NCI-H2107 treated with DMSO at 0.1 percent for 48 hours (cell line): ENCODE data around the gene GSC2.

Experiments
- DNase-seq: peaks from one replicate; lab custom pipeline; 2025; ENCODE audit not compliant: unreplicated experiment; lab: John Stamatoyannopoulos, UW

GSC2 gene

DNA sequence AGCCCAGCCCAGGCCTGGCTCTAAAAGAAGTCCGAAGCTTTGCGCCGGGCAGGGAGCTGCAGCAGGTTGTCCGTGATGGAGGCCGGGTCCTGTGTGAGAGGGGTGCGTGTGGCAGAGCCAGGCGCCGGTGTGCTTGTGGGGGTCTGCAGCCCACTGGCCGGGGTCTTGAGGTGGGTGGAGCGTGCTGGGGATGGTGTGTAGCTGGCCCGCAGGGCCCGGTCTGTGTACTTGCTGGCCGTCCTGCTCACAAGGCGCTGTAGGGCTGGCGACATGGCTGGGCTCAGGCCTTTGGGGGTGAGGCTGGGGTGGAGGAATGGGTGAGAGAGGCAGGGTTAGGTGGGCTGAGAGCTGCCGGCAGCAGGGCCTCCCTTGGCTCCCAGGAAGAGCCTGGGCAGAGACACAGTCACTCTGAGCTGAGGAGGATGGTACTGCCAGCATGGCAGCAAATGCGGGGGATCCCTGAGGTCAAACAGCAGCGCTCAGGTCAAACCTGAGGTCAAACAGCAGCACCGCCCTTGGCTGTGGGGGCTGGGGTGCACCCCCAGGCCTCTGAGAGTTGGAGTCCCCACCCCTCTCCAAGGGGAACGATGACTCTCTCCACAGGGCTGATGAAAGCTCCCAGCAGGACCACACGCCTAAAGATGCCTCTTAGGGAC lies 15.8 kb downstream of the GSC2 start:
- DNase-seq: no peak

DNA sequence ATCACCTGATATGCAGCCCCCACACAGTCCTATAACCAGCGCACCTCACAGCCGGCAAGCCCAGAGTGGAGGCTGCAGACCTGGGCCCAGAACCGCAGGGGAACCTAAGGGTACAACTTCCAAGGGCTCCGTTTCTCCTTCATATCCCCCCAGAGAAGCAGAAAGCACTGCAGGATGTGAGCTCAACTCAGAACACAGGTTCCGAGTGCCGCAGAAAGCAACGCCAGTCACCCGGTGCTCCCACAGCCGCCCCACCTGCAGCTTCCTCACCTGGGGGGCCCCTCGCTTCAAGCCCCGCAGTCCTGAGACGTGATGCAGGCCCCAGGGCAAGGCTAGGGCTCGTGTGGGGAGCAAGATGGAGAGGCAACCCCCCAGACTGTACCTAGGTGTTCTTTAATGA lies 16.5 kb downstream of the GSC2 start:
- no peak for DNase-seq

DNA sequence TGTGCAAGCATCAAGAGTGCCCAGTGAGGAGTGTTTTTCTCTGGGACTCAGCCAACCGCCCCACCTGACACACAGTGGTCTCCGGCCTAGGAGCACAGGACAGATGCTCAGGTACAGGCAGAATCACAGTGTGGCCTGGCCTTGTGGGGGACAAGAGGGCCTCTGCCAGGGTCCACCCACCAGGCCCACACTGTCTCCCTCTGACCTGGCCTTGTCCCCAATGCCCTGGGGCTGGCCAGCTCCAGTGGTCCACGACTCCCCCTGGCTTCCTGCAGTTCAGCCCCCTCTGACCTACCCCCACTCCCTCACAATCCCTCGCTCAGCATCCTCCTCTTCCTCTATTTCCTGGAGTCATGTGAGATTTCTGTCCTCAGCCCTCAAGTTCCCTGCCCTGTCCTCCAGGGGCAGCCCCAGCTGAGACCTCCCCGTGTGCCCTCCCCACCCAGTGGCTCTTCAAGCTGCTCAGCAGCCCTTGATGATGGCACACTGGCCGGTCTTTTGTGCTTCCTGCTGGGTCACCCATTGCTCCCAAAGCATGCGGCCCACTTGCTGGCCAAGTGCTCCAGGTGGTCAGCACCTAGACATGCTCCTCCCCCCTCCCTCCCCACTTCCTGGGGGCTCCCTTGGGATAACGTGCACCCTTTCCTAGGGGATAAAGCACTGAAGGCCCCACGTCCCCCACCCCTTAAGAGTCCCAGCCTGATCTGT lies 17.2 kb downstream of the GSC2 start:
- no peak for DNase-seq

DNA sequence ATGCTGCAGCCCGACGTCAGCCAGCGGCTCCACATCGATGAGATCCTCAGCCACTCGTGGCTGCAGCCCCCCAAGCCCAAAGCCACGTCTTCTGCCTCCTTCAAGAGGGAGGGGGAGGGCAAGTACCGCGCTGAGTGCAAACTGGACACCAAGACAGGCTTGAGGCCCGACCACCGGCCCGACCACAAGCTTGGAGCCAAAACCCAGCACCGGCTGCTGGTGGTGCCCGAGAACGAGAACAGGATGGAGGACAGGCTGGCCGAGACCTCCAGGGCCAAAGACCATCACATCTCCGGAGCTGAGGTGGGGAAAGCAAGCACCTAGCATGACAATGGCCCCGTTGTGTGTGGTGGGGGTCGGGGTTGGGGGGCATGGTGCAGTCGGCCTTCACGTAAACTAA lies 17.9 kb downstream of the GSC2 start:
- DNase-seq: no peak

DNA sequence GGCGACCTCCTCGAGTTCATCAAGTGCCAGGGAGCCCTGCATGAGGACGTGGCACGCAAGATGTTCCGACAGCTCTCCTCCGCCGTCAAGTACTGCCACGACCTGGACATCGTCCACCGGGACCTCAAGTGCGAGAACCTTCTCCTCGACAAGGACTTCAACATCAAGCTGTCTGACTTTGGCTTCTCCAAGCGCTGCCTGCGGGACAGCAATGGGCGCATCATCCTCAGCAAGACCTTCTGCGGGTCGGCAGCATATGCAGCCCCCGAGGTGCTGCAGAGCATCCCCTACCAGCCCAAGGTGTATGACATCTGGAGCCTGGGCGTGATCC lies 18.4 kb downstream of the GSC2 start:
- no peak for DNase-seq

DNA sequence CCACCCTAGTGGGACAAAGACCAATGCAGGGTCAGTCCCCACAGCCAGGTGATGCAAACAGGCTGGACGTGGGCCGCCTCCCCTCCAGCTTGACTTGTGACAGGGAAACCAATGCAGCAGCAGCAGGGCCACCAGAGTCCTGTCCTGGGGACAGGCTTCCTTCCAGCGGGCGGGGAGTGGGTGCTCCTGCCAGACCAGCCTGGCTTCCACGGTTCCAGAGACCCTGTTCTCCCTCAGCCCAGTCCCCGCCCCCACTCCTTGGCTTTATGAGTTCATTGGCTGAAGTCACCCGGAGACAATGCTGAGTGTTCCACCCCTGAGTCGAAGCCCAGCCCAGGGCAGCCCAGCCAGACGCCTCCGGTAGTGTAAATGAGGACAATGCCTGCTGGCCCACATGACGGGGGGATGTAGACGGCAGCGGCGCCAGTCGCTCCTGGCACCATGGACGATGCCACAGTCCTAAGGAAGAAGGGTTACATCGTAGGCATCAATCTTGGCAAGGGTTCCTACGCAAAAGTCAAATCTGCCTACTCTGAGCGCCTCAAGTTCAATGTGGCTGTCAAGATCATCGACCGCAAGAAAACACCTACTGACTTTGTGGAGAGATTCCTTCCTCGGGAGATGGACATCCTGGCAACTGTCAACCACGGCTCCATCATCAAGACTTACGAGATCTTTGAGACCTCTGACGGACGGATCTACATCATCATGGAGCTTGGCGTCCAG lies 19.0 kb downstream of the GSC2 start, which contains the start of gene TSSK2:
Gene TSSK2, plus strand, starts transcription at position 350 of the 726 bp plus-strand sequence. Its CDS starts 92 bp downstream, at position 442.
- DNase-seq: no peak

DNA sequence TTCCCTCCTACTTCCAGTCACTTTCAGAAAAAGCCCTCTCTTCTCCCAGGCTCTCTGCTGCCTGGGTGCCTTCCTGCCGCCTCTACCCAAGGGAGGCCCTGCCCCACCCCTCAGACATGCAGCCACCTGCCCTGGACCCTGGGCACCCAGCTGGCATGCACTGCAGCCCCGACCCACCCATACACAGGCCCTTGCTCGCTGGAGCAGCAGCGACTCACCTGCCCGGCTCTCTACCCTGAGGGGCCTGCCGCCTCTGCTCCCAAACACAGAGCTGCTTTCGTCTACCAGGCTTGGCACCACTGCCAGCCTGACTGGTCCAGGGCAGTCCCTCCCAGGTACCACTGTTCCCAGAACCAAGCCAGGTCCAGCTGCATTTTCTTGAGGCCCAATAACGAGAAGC lies 20.2 kb downstream of the GSC2 start:
- DNase-seq: no peak

DNA sequence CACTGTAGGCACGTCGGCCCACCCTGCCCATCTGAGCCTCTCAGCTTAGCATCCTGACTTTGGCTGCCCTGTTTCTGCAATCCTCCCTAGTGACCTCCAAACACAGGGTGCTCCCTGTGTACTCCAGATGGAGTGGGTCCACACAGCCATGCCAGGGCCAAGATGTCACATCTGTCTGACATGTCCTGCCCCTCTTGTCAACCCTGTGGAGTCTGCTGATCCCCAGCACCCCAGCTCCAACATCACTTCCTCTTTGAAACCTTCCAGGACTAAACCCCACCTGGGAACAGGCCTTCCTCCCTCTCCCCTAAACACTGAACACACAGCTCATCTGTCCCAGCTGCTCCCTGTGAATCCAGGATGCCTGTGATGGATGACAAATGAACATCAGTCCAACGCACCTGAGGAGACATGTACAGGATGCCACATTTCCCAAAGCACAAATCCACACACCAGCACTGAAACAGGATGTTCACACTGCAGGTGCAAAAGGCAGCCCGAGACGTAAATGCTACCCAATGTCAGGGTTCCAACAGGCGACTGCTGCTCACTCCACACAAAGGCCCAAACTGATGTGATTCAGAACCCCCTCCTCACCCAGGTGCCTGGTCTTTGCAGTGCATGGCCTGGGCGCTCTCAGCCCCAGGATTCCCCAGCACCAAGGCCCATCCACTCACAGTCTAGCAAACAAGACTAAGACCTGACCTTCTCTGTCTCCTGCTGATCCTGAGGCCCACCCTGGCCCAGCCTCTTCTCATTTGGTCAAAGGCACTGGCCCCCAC lies 21.0 kb downstream of the GSC2 start:
- no peak for DNase-seq

DNA sequence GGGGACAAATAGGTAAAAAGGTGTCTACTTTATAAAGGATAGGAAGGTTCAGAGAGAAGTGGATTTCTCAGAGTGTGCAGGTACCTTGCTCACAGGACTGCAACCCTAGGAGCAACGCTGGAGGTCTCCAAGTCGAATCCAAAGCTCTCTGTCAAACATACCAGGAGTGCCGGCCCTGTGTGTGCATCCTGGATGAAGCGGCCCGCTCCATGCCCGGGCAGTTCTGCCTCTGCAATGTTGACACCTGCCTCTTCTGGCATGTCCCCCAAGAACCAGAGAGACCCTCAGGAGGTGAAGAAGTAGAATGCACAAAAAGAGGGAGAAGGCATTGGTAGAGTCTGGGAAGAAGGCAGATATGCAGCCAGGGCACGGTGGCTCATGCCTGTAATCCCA lies 22.1 kb downstream of the GSC2 start:
- DNase-seq: no peak

DNA sequence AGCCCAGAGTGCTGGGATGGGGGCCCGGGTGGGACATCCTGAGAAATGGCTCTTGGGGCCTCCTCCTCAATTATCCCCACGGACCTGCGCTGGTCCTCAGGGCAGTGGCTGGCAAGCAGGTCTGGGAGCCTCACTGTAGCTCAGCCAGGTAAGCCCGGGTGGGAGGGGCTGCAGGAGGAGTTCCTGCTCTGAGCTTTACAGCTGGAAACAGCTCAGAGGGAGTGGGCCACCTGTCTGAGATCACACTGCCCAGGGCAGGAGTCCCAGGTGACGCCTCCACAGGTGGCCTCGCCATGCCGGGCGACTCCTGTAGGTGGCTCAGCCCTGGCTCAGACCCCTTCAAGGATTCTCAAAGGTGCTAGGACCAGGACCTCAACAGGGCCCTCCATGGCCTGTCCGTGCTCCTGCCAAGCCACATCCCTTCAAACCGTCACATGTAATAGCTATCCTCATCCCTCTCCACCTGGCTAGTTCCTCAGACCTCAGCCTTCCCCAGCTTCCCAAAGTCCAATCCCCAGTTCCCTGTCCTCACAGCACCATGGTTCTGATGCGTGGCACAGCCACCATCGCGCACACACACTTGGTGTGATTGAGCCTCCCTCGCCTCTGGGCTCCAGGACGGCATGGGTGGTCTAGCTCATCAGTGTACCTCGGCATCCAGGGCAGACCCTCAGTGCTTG lies 22.6 kb downstream of the GSC2 start:
- no peak for DNase-seq

DNA sequence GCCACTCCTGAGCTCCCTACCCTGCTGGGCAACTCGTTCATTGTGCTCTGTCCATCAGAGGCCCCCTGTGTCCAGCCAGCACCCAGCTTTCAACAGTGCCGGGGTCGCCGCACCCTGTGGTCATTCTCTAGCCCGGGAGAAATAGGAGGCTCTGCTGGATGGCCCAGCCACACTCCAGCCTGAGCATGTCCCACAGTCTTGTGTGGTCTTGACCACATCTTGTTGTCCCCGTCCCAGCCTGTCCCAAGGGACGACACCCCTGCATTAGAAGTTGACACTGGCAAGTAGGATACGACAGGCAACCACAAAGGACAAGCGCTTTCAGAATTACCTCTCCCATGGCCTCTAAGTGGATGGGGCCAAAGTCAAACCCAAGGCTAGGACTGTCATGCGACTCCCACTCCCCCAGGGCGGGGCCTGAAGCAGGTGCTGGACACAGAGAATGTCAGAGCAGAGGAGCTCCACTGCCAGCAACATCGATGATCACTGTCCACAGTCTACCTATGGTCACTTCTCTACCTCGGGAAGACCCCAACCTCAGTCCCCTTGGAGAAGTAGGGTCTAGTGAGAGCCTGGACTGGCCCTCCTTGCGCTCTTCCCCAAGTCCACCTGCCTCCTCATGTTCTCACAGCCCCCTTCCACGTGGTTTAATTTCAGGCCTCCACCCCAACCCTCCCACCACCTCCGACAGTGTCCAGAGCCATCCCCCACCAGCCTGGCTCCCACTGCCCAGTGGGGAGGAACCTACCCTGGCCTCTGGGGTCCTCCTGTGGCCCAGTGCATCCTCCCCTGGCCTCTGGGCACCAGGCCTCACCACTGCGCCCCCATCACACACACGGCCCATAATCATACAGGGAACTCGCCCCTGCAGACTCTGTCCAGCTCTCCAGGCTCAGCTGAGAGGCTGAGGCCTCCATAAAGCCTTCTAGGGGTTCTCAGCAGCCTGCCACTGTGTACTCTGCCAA lies 23.5 kb downstream of the GSC2 start:
- no peak for DNase-seq

DNA sequence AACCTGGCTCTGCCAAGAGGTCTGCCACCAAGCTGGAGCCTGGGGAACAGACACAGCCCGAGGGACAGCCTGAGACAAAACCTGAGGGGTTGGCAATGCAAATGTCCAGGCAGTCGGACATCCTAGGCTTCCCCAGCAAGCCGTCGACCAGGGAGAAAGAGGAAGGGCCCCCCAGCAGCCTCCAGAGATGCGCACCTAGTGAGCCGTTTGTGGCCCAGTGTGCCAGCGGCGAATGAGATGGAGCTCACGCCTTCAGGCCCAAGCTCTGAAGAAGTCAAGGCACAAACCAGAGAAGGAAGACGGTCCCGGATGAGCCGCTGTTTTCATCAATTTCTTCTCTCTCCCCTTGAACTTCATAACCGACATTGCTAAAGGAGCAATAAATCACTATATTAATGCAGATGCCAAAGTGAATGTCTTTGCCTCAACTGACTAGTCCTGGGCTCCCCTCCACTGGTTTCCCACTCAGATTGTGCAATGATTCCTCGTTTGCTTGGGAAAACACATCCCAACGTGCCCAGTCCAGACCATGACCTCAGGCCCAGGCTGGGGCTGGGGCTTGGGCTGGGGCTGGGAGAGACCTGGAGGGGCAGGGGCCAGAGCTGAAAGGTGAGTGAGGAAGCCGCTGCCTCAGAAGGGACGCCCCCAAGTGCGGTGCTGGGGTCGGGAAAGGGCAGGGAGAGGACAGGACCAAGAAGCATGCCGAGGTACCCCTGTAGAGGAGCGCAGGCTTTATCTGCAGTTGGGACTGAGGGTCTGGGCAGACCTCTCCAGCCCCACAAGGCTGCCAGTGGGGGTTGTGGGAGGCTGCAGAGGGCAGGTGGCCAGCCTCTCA lies 24.4 kb downstream of the GSC2 start:
- no peak for DNase-seq

DNA sequence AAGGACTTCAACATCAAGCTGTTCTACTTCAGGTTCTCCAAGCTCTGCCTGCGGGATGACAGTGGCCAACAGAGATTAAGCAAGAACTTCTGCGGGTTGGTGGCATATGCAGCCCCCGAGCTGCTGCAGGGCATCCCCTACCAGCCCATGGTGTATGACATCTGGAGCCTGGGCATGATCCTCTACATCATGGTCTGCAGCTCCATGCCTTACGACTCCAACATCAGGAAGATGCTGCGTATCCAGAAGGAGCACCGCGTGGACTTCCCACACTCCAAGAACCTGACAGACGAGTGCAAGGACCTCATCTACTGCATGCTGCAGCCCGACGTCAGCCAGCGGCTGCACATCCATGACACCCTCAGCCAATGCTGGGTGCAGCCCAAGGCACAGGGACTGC lies 25.1 kb downstream of the GSC2 start:
- no peak for DNase-seq

DNA sequence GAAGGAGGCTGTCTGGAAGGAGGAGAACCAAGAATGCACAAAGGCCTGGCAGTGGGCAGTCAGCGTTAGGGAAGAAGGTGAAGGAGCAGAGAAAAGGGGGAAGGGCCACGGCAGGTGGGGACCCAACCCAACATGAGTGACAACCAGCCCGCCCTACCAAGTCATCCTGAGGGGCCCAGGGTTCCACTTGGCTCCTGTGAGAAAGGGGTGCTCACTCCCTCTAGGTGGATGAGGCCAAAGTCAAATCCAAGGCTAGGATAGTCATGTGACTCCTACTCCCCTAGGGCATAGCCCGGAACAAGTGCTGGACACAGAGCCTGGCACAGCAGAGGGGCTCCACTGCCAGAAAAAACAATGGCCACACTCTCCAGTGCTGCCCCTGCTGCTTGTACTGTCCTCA lies 25.7 kb downstream of the GSC2 start:
- no peak for DNase-seq

DNA sequence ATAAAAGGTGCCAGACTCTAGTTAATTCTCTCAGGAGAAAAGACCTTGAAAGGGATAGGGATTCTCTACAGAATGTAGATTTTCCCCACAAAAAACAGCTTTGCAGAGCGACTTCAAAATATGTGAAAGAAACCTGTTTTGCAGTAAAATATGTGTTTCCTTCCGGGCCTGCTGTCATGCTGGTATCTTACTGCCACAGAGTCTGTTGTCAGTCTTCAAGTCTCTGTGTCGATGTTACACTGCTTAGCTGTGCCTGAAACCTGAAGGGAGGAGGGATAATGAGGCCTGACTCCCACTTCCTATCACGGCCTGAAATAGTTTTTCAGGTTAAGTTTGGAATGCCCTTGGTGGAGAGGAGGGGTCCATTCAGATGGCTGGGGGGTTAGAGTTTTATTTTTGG lies 26.2 kb downstream of the GSC2 start:
- DNase-seq: no peak

DNA sequence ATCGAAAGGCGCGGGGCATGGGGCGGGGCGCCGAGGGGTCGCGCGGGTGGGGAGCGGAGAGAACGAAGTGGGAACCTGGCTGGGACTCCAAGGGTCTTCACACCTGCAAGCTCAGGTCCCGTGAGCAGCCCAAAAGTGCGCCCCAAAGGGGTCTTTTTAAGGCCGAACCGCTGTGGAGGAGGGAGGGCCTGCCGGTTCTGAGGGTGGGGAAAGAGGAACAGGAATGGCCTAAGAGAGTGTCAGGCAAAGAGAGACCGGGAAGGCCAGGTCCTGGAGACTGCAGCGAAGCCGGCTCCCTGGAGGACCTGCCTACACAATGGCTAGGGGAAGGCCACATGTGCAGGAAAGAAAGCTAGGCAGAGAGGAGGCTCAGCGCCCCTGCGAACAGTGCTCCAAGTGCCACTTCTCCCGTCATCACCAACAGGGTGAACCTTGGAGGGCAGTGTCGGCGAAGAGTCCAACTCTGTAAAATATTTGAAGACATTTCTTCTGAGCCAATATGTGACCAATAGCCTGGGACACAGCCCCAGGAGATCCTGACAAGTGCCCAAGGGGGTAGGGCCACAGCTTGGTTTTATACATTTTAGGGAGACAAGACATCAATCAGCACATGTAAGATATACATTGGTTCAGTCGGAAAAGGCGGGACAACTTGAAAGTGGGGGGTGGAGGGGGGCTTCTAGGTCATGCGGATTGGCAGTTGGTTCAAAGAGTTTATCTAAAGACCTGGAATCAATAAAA lies 27.2 kb downstream of the GSC2 start:
- DNase-seq: no peak

DNA sequence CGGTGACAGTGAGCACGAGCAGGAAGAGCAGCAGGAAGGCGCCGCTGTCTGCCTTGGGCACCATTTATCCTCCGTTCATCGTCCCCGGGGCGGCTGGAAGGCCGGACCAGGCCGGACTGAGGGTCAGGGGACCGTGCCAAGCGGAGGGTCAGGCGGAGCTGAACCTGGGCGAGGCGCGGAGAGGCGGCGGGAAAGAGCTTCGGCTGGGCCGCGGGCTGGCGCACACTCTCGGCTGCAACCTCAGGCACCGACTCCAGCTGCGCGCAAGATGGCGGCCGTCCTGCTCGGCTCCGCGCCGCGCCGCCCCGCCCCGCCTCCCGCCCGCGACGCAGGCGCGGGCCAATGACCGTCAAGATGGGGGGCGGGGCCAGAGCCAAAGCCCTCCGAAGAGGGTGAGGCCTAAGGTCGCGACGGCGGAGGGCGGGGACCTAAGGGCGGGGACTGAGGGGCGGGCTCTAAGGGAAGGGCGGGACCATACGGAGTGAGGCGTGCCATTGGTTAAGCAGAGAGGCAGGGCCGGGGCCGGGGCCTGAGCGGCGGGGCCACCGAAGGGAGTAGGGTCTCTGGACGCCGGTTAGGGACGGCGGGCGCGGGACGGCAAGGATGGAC lies 27.8 kb downstream of the GSC2 start, which contains the start of gene DGCR2:
Gene DGCR2, minus strand, starts transcription at position 270 of the 609 bp plus-strand sequence. Its CDS starts 206 bp downstream, at position 64.
- peak; percentile 63 for DNase-seq
